Central memory CD8-positive, alpha-beta T cell (primary cell): ENCODE measurements around the gene CCDC171.

Experiments
- ATAC-seq: fragments of 150-1000 bp; cut with Tn5 transposase; replicated peaks from 2 replicates; pipeline ENCODE4 v1.10.0; 2022; ENCODE audit warnings: mild to moderate bottlenecking, moderate FRiP score, moderate number of reproducible peaks; ENCODE audit not compliant: poor library complexity, severe bottlenecking; ENCODE audit errors: extremely low read depth
- DNase-seq, 2 donors: peaks; one replicate each; pipeline ENCODE4 v3.0.0; 2021; ENCODE audit warnings: low spot score in 2 of 2
- H3K27ac Mint-ChIP-seq: one replicate; pipeline ENCODE4 v1.8.0; 2022; ENCODE audit warnings: low read depth, mild to moderate bottlenecking, moderate library complexity, mixed read lengths
- H3K27me3 Mint-ChIP-seq: one replicate; pipeline ENCODE4 v1.8.0; 2022; ENCODE audit warnings: mixed read lengths
- H3K36me3 Mint-ChIP-seq: one replicate; pipeline ENCODE4 v1.8.0; 2022; ENCODE audit warnings: mild to moderate bottlenecking, moderate library complexity, mixed read lengths; ENCODE audit not compliant: insufficient read depth
- H3K4me1 Mint-ChIP-seq: one replicate; pipeline ENCODE4 v1.8.0; 2022; ENCODE audit warnings: mixed read lengths
- H3K4me3 Mint-ChIP-seq: one replicate; pipeline ENCODE4 v1.8.0; 2022; ENCODE audit warnings: mild to moderate bottlenecking, moderate library complexity, mixed read lengths
- H3K9me3 Mint-ChIP-seq: one replicate; pipeline ENCODE4 v1.8.0; 2022; ENCODE audit warnings: mixed read lengths

The CCDC171 gene

DNA sequence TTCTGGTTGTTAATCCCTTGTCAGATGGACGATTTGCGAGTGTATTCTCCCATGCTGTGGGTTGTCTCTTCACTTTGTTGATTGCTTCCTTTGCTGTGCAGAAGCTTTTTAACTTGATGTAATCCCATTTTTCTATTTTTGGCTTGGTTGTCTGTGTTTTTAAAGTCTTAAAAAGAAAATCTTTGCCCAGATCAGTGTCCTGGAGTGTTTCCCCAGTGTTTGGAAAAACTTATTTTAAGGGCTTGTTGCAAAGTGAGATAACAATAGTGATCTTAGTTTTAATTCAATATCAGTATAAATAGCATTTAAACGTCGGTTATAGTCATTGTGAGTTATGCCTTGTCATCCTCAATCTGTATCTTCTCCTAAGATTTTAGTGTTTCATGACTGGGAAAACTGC, 329.5 kb downstream of the CCDC171 start:
- Mint-ChIP-seq H3K27ac (no peak overlapping the region), H3K9me3 (no peaks in the 10 kb centered on the region), H3K27me3 (no peaks in the 10 kb centered on the region), H3K4me3 (no peak overlapping the region), H3K4me1 (no peaks in the 10 kb centered on the region), H3K36me3 (peaks cover 2% of the 10 kb centered on the region)
- no peak for ATAC-seq
- DNase-seq = no peak

DNA sequence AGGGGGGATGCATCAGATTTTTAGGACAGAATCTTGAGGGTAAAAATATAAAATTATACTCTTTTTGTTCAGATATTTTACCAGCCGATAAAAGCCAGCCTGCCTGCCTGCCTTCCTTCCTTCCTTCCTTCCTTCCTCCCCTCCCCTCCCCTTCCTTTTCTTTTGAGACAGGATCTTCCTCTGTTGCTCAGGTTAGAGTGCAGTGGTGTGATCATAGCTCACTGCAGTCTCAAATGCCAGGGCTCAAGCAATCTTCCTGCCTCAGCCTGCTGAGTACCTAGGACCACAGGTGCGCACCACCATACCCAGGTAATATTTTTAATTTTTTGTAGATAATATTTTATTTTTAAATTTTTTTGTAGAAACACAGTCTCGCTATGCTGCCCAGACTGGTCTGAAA, 330.0 kb downstream of the CCDC171 start:
- H3K27ac Mint-ChIP-seq = no peak overlapping the region
- peaks cover 2% of the 10 kb centered on the region for H3K36me3 Mint-ChIP-seq
- DNase-seq (no peak), ATAC-seq (no peak)
- H3K27me3 Mint-ChIP-seq = no peaks in the 10 kb centered on the region
- no peaks in the 10 kb centered on the region for H3K9me3 Mint-ChIP-seq
- H3K4me3 Mint-ChIP-seq = no peak overlapping the region
- no peaks in the 10 kb centered on the region for H3K4me1 Mint-ChIP-seq

DNA sequence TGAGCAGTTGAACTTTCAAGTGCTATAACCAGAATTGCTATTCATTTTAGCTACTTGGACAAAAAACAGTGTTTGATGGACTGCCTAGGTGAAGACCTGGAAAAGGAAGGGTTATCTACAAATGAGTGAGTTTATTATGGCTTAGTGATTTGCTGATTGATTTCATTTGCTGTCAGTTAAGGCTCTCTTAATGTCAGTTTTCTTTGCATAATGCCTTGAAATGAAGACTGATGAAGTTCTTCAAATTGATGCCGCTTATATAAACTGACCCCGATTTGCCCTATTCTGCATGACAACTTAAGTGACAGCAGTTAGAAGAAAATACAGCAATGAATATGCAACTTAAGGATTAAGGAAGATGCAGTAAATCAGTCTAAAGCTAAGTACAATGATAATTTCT, 332.6 kb downstream of the CCDC171 start:
- Mint-ChIP-seq H3K9me3 (no peaks in the 10 kb centered on the region), H3K4me1 (no peaks in the 10 kb centered on the region), H3K4me3 (no peak overlapping the region), H3K27ac (no peak overlapping the region), H3K36me3 (peaks cover 2% of the 10 kb centered on the region), H3K27me3 (no peaks in the 10 kb centered on the region)
- DNase-seq (no peak), ATAC-seq (no peak)

DNA sequence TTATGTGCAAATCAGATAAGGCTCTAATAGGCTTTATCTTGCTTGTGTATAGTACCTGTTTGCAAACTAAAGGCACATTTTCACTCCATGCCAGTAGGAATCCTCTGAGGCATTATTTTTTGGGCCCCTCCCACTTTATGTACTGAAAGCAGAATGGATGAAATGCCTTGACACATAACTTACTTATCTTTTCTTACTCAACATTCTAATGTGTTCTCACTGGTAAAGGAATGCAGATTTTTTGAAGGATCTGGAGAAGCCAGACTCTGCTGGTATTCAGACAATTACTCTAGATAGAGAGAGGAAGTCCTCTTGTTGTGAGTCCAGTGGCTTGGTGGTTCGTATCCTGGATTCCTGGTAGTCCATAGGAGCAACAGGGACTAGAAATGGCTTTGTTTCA, 336.7 kb downstream of the CCDC171 start:
- Mint-ChIP-seq H3K27ac (no peak overlapping the region), H3K4me3 (no peak overlapping the region), H3K9me3 (peaks cover 3% of the 10 kb centered on the region), H3K4me1 (no peaks in the 10 kb centered on the region), H3K36me3 (peaks cover 2% of the 10 kb centered on the region), H3K27me3 (no peaks in the 10 kb centered on the region)
- DNase-seq (no peak), ATAC-seq (no peak)

DNA sequence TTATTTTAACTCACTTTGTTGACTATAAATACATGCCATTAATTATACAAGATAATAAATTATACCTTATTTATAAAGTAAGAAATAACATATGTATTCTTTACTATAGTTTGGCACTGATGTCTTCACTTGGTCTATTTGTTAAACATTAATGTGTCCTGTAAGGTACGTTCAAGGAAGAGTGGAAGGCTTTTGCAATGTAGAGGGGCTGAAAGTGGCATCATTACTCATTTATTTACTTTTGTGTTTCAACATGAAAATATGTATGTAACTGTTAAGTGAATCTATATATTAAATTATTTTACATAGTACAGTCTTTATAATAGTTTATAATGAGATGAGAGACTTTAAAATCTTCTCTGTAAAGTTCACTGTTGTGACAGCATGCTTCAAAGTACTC, 348.7 kb downstream of the CCDC171 start:
- no peak overlapping the region for H3K27ac Mint-ChIP-seq
- DNase-seq (no peak), ATAC-seq (no peak)
- no peaks in the 10 kb centered on the region for H3K4me1 Mint-ChIP-seq
- H3K9me3 Mint-ChIP-seq = peaks cover 19% of the 10 kb centered on the region
- H3K36me3 Mint-ChIP-seq = no peaks in the 10 kb centered on the region
- H3K27me3 Mint-ChIP-seq = no peaks in the 10 kb centered on the region
- no peak overlapping the region for H3K4me3 Mint-ChIP-seq

DNA sequence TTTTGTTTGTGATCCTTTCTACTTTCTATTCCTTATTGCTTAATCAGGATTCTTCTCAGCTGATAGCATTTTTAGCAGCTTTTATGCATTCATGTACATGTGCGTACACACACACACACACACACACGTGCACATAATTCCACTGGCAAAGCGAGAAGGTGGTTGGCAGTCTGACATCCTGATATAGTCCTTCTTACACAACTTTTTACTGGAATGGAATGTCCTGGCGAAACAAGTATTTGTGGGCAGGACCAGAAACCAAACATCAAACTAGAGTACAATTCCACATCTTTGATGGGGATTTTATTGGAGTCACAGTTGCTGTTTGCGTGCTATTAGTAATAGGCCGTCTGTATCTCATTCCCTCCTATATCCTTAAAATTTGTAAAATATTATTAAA, 356.5 kb downstream of the CCDC171 start:
- Mint-ChIP-seq H3K36me3 (no peaks in the 10 kb centered on the region), H3K27ac (no peak overlapping the region), H3K27me3 (no peaks in the 10 kb centered on the region), H3K4me3 (no peak overlapping the region), H3K9me3 (peaks cover 15% of the 10 kb centered on the region), H3K4me1 (no peaks in the 10 kb centered on the region)
- ATAC-seq (no peak), DNase-seq (no peak)

DNA sequence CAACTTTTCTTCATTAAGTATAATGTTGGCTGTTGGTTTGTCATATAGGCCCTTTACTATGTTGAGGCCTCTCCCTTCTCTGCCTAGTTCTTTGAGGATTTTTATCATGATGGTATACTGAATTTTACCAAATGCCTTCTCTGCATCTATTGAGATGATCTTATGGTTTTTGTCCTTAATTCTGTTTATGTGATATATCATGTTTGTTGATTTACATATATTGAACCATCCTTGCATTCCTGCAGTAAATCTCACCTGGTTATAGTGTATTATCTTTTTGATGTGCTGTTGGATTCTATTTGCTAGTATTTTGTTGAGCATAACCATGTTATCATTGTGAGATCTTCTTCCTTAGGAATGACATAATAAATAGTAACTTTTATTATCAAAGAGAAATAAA, 362.9 kb downstream of the CCDC171 start:
- Mint-ChIP-seq H3K9me3 (peaks cover 6% of the 10 kb centered on the region), H3K4me3 (no peak overlapping the region), H3K27me3 (no peaks in the 10 kb centered on the region), H3K36me3 (no peaks in the 10 kb centered on the region), H3K4me1 (no peaks in the 10 kb centered on the region), H3K27ac (no peak overlapping the region)
- DNase-seq (no peak), ATAC-seq (no peak)

DNA sequence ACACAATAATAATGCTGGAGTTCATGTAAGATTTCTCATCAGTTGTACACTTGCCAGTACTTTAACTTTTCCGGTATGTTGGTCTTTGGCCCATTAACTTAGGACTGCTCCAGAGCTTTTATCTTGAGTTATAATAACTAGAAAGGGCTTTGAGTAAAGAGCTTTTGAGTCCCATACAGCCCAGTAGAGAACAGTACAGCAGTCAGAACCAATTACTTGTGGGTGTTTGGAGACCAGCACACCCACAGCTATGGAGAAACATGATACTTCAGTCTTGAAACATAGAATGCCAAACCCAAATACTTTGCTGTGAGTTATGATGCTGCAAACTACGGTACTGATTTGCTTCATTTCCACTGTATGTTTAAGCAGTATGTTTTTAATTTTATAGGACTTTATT, 374.3 kb downstream of the CCDC171 start:
- H3K9me3 Mint-ChIP-seq = peaks cover 12% of the 10 kb centered on the region
- no peaks in the 10 kb centered on the region for H3K27me3 Mint-ChIP-seq
- H3K27ac Mint-ChIP-seq = no peak overlapping the region
- no peak overlapping the region for H3K4me3 Mint-ChIP-seq
- no peaks in the 10 kb centered on the region for H3K36me3 Mint-ChIP-seq
- no peaks in the 10 kb centered on the region for H3K4me1 Mint-ChIP-seq
- ATAC-seq (no peak), DNase-seq (no peak)

DNA sequence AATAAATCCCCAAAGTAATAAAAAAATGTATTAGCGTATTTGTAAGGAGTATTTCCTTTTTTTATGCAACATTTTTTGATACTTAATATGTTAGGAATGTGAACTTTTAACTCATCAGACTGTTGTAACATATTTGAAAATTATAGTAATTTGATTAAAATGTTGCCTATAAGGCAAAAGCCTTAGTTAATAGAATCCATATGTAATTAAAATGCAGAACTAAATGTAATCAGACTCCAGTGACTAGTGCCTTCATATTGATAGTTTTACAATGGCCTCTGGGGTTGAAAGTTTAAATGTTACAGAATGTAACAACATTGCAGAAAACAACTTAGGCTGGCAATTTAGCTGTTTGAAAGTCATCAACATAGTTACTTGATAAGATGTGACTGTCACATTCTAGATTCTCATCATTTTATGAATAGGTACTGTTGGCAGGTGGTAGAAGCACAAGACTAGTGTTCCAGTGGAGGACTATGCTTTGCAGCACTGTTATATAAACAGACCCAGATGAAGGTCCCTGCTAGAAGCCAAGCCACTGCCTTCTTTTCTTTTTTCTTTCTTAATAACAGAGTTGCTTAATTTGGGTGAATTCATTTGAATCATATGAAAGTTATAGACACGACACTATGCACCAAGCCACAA, 382.9 kb downstream of the CCDC171 start:
- ATAC-seq (no peak), DNase-seq (no peak)
- Mint-ChIP-seq H3K27ac (no peak overlapping the region), H3K9me3 (peaks cover 7% of the 10 kb centered on the region), H3K27me3 (no peaks in the 10 kb centered on the region), H3K36me3 (no peaks in the 10 kb centered on the region), H3K4me3 (no peak overlapping the region), H3K4me1 (no peaks in the 10 kb centered on the region)

DNA sequence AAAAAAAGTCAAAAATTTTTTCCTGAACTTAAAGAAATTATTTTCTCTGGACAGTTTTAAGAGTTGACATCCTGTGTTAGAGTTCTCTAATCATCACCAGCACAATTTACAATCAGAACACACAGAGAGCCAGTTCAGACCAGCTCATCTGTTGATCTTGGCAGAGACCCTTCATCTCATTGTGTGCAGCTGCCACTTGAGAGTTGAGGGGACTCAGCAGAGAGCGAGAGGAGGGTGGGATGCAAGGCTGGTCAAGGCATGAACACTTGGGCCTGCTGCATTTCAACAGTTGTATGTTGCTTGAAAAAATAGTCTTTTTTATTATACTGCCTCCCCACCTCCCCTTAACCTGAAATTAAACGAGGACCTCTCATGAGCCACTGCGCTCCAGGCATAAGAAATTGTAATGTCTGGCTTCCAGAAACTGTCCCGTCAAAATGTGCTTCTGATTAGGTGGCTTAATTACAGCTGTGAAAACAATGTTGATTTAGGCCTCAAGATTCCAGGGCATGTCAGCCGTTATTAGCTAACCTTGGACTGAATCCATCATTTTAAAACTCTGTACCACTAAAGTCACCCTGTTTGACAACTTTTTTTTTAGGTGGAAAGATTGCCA, 383.6 kb downstream of the CCDC171 start:
- H3K4me3 Mint-ChIP-seq = no peak overlapping the region
- no peaks in the 10 kb centered on the region for H3K27me3 Mint-ChIP-seq
- H3K4me1 Mint-ChIP-seq = no peaks in the 10 kb centered on the region
- no peak for ATAC-seq
- H3K27ac Mint-ChIP-seq = no peak overlapping the region
- no peaks in the 10 kb centered on the region for H3K36me3 Mint-ChIP-seq
- peaks cover 7% of the 10 kb centered on the region for H3K9me3 Mint-ChIP-seq
- no peak for DNase-seq

DNA sequence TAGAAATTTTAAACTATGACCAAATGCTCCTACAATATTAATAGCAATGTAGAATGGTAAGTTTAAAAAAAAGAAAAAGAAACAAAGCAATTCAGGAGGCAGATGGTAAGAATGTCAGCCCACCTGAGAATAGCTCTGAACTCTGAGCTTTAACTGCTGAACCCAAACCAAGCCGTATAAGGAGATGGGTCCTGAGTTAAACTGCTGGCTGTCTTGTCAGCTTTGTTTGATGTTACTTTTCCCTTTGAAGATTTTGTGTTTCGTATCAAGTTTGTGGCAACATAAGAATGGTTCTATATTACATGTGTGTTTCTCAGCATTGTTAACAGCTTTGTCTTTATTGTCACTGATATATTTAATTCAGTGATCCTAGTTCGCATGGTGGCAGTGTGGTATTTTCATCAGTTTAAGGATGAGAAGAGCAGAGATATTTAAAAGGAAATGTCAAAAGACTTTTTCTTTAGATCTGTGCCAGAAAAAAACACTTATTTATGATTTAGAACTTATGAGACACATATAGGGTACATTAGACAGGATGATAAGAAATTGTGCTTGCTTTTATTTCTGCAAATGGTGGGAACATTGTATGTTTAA, 390.1 kb downstream of the CCDC171 start:
- Mint-ChIP-seq H3K27me3 (no peaks in the 10 kb centered on the region), H3K9me3 (no peaks in the 10 kb centered on the region), H3K4me1 (no peaks in the 10 kb centered on the region), H3K27ac (no peak overlapping the region), H3K36me3 (no peaks in the 10 kb centered on the region), H3K4me3 (no peak overlapping the region)
- DNase-seq (no peak), ATAC-seq (no peak)

DNA sequence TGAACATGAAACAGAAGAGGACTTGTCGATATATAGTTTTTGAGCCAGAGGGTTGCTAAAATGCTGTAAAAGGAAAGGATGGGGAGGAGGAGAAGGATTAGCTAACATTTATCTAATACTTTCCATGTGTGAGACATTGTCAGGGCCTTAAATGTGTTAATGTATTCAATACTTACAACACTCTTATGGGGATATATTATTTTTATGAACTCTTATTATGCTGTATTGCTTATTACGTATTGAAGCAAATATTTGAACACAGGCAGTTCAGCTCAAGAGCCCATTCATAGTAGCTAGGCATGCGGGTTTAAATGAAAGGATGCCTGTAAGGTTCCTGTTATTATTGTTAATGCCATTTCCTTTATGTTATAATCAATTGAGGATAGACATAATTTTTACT, 391.5 kb downstream of the CCDC171 start:
- no peak overlapping the region for H3K4me3 Mint-ChIP-seq
- ATAC-seq (no peak), DNase-seq (no peak)
- no peak overlapping the region for H3K27ac Mint-ChIP-seq
- H3K27me3 Mint-ChIP-seq = no peaks in the 10 kb centered on the region
- H3K4me1 Mint-ChIP-seq = no peaks in the 10 kb centered on the region
- no peaks in the 10 kb centered on the region for H3K36me3 Mint-ChIP-seq
- no peaks in the 10 kb centered on the region for H3K9me3 Mint-ChIP-seq

DNA sequence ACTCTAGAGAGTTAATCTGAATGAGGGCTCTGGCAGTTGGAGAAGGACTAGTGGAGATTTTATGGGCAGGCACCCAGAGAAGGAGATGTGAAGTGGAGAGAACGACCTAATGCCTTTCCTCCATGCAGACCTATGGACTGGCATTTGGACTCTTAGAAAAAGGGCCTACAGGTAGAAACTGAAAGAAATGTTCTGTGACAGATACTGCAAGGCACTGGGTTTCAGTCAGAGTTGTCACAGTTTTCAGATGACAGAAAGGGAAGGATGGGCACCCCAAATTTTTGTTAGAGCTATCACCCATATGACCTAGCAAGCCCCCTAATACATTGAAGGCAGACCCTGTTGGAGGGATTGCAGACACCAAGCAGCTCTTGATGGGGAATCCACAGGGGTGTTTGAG, 406.8 kb downstream of the CCDC171 start:
- Mint-ChIP-seq H3K4me1 (no peaks in the 10 kb centered on the region), H3K27ac (no peak overlapping the region), H3K27me3 (no peaks in the 10 kb centered on the region), H3K36me3 (no peaks in the 10 kb centered on the region), H3K4me3 (no peak overlapping the region), H3K9me3 (peaks cover 9% of the 10 kb centered on the region)
- DNase-seq (no peak), ATAC-seq (no peak)
